DOHH2 (cell line): ENCODE results near the gene CHCHD6.

Experiments used
- EZH2phosphoT487 ChIP-seq: fragments of 200-600 bp; sonication (generic); IDR thresholded peaks from 2 replicates; pipeline ENCODE4 v1.6.1; 2017; ENCODE audit warnings: borderline replicate concordance, mild to moderate bottlenecking, antibody characterized with exemption, low read length, moderate library complexity, mixed read lengths
- TF ChIP-seq, protein P1 (sequence below): fragments of 200-600 bp; sonication (generic); IDR thresholded peaks from one replicate; pipeline ENCODE4 v1.5.1; 2014; ENCODE audit warnings: antibody characterized with exemption, mild to moderate bottlenecking, low read depth, low read length; ENCODE audit not compliant: poor library complexity, severe bottlenecking

DNA sequence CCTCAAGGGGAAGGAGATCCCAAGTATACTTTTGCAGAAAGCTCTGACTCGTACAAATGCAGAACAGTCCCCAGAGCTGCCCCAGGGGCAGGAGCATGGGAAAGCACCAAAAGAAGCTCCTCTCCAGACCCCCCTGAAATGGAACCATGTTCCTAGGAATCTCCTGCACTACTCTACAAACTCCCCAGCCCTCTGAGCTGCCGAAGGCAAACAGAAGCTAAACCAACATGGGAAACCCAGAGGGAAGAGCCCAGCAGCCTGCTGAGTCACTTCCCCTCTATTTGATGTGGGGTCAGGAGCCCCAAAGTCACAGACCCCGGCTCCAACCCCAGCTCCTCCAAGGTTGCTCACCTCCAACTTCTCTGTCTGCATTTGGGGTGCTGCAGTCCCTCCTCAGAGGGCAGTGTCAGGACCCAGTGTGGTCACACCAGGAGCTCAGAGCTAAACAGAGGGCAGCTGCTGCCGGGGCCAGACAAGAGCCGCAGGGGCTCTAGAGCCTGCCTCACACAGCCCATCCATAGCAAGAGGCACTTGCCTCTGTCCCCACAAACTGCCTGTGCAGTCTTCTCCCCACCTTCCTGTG, 275.1 kb downstream of the CHCHD6 start:
- TF ChIP-seq, protein P1, sequence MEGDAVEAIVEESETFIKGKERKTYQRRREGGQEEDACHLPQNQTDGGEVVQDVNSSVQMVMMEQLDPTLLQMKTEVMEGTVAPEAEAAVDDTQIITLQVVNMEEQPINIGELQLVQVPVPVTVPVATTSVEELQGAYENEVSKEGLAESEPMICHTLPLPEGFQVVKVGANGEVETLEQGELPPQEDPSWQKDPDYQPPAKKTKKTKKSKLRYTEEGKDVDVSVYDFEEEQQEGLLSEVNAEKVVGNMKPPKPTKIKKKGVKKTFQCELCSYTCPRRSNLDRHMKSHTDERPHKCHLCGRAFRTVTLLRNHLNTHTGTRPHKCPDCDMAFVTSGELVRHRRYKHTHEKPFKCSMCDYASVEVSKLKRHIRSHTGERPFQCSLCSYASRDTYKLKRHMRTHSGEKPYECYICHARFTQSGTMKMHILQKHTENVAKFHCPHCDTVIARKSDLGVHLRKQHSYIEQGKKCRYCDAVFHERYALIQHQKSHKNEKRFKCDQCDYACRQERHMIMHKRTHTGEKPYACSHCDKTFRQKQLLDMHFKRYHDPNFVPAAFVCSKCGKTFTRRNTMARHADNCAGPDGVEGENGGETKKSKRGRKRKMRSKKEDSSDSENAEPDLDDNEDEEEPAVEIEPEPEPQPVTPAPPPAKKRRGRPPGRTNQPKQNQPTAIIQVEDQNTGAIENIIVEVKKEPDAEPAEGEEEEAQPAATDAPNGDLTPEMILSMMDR: no peak
- TF ChIP-seq EZH2phosphoT487: no peak
